WERI-Rb-1 (cell line): Measurements from ENCODE around the gene PRSS23.

Source experiments
- DNase-seq: peaks from one replicate; pipeline ENCODE4 v3.0.0-alpha.2; 2020
- H3K27ac ChIP-seq: fragments of 250-450 bp; sonication (Bioruptor Pico); 2 replicates; pipeline ENCODE4 v1.5.1; 2020; ENCODE audit warnings: mild to moderate bottlenecking, moderate library complexity
- H3K27me3 ChIP-seq: fragments of 250-450 bp; sonication (Bioruptor Pico); 2 replicates; pipeline ENCODE4 v1.5.1; 2021; ENCODE audit warnings: mild to moderate bottlenecking, low read depth, moderate library complexity; ENCODE audit not compliant: insufficient read depth, severe bottlenecking
- H3K36me3 ChIP-seq: fragments of 250-450 bp; sonication (Bioruptor Pico); 2 replicates; pipeline ENCODE4 v1.5.1; 2020; ENCODE audit warnings: mild to moderate bottlenecking, moderate library complexity
- H3K4me3 ChIP-seq: 2 replicates; pipeline ENCODE4 v1.5.1; 2011; ENCODE audit warnings: low read depth, mild to moderate bottlenecking, control low read depth, low read length
- H3K9me3 ChIP-seq: fragments of 250-450 bp; sonication (Bioruptor Pico); 2 replicates; pipeline ENCODE4 v1.5.1; 2021; ENCODE audit warnings: mild to moderate bottlenecking, moderate library complexity; ENCODE audit not compliant: severe bottlenecking
- CTCF ChIP-seq: IDR thresholded peaks from 2 replicates; pipeline ENCODE4 v1.5.1; 2011; ENCODE audit warnings: low read depth, mild to moderate bottlenecking, control low read depth, inconsistent platforms, low read length

PRSS23 gene

GRCh38 chr11:86797133-86797532, 3.2 kb upstream of the PRSS23 start:
- TF ChIP-seq CTCF, result no peak
- Histone ChIP-seq H3K27ac (no peak overlapping the region), H3K4me3 (no peak overlapping the region), H3K9me3 (no peaks in the 10 kb centered on the region), H3K27me3 (no peaks in the 10 kb centered on the region), H3K36me3 (no peaks in the 10 kb centered on the region)
- DNase-seq, result no peak

- H3K27me3 ChIP-seq, result no peaks in the 10 kb centered on the region
- H3K27ac ChIP-seq, result no peak overlapping the region
- H3K36me3 ChIP-seq, result no peaks in the 10 kb centered on the region
- no peak for DNase-seq
- H3K9me3 ChIP-seq, result no peaks in the 10 kb centered on the region
- TF ChIP-seq CTCF, result no peak
- H3K4me3 ChIP-seq, result no peak overlapping the region
Observed at GRCh38 chr11:86798988-86799387, 1.4 kb upstream of the PRSS23 start.

GRCh38 chr11:86799680-86800075, 664 bp upstream of the PRSS23 start:
- H3K9me3 ChIP-seq, result no peaks in the 10 kb centered on the region
- peak; percentile 53 for TF ChIP-seq CTCF
- peak; percentile 78 for DNase-seq
- H3K36me3 ChIP-seq, result no peaks in the 10 kb centered on the region
- H3K27me3 ChIP-seq, result no peaks in the 10 kb centered on the region
- peak overlapping the region; percentile 89 for H3K4me3 ChIP-seq
- H3K27ac ChIP-seq, result peak overlapping the region; percentile 80

GRCh38 chr11:86800960-86801272, 574 bp downstream of the PRSS23 start:
- no peak for DNase-seq
- Histone ChIP-seq H3K27ac (peak overlapping the region; percentile 80), H3K36me3 (no peaks in the 10 kb centered on the region), H3K9me3 (no peaks in the 10 kb centered on the region), H3K4me3 (peak overlapping the region; percentile 89), H3K27me3 (no peaks in the 10 kb centered on the region)
- no peak for TF ChIP-seq CTCF

GRCh38 chr11:86801364-86801763, 1.0 kb downstream of the PRSS23 start:
- H3K36me3 ChIP-seq, result no peaks in the 10 kb centered on the region
- H3K27ac ChIP-seq, result no peak overlapping the region
- DNase-seq, result no peak
- H3K9me3 ChIP-seq, result no peaks in the 10 kb centered on the region
- no peak for TF ChIP-seq CTCF
- H3K4me3 ChIP-seq, result peak overlapping the region; percentile 89
- H3K27me3 ChIP-seq, result no peaks in the 10 kb centered on the region

- Histone ChIP-seq H3K27me3 (no peaks in the 10 kb centered on the region), H3K4me3 (no peak overlapping the region), H3K27ac (no peak overlapping the region), H3K9me3 (no peaks in the 10 kb centered on the region), H3K36me3 (no peaks in the 10 kb centered on the region)
- DNase-seq, result no peak
- TF ChIP-seq CTCF, result no peak
Observed at GRCh38 chr11:86802146-86802545, 1.8 kb downstream of the PRSS23 start.
